Epidermal melanocyte (primary cell): Measurements from ENCODE around the gene TEDDM1.
"Not testable (repeated sequence)": the region's sequence is repeated elsewhere in the genome, so short reads cannot be mapped to it uniquely, and the experiment has no call there.

Source experiments
- DNase-seq: peaks from one replicate; pipeline ENCODE4 v3.0.0; 2011; ENCODE audit warnings: low spot score; ENCODE audit not compliant: insufficient read length

TEDDM1 gene

GRCh38 chr1:182381962-182382819, 18.3 kb downstream of the TEDDM1 start:
- no peak for DNase-seq

GRCh38 chr1:182380199-182380598, 20.3 kb downstream of the TEDDM1 start:
- no peak for DNase-seq

- not testable (repeated sequence) for DNase-seq
Observed at GRCh38 chr1:182379781-182380180, 20.7 kb downstream of the TEDDM1 start.

DNA sequence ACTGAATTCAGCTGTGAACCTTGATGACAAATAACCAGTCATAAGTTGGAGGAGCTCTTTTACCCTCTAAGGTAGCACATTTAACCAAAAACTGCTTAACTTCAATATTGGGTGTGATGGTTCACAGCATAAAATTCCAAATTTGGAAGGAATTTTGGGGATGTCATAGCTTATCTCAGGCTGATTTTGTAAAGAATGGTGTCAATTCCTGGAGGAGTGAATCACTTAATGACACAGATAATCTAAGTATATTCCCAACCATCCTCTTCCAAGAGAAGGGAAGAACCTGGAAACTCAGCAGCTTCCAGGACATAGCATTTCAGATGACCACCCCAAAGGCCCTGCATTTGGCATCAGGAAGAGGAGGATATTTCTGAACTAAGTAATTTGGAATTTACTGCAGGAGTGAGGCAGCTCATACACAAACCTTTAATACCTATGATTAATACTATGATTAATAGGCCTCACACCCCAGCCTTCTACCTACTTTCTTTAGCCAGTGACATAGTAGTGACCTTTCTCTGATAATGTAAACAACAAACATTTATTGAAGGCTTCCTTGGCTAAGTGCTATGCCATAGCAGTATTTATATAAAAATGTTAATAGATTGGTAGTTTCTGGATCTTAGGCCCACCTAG, 23.4 kb downstream of the TEDDM1 start:
- no peak for DNase-seq

DNA sequence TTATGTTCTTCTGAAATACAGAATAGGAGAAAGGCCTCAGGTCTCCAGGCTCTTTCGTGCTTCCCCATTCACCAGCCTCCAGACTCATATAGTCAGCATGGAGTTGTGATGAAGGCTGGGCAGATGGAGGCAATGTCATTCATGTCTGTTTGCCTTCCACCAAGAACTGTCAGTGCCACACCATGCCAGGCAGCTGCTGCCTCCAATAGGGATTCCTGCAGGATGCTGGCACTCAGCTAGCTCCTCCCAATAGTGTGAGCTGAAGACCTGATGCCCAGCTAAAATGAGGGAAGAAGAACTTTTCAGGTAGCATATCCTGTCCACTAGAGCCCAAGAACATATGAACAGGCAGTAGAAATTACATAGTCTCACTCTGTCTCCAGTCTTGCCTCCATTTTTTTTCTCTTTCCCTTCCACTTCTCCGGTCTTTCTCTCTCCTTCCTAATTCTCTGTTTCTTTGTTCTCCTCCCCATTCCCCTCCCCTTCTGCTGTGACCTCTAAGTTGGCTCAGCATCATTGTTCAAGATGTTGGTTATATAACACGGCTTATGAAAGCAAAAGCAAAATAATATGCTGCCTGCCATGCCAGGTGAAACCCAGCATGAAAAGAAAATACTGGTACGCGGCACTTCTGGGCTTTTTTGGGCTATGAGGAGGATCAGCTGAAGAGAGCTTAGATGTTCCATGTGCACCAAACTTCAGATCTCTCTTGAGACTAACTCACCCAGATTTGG, 26.2 kb downstream of the TEDDM1 start:
- DNase-seq = no peak

GRCh38 chr1:182370532-182370931, 29.9 kb downstream of the TEDDM1 start:
- no peak for DNase-seq

DNA sequence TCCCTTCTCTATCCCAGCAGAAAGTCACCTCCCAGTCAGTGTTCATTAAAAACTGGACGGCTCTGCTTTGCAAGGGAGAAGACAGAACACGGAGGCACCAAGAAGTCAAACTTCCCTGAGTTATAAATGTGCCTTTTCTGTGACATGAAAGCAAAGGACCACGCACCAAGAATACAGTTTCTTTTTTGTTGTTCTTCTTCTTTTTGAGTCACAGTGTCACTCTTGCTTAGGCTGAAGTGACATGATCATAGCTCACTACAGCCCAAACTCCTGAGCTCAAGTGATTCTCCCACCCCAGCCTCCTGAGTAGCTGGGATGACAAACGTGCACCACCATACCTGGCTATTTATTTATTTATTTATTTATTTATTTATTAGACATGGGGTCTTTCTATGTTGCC, 31.6 kb downstream of the TEDDM1 start:
- no peak for DNase-seq

DNA sequence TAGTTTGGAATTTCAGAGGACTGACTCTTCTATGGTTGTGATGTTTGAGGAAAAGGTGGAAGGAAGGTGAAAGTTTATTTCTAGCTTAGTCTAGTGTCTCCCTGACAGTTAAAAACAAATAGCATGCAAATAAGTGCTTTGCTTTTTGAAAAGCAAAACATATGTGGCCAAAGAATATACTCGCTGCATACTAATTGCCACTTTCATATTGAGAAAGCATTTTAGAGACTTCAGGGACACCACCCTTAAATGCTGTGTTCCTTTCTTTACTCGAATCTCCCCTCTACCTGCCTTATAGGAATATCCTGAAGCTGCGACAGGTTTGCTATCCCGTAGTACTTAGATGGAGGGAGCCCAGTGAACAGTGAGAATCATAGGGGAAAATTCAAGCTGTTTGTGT, 32.1 kb downstream of the TEDDM1 start:
- no peak for DNase-seq

GRCh38 chr1:182367926-182368325, 32.5 kb downstream of the TEDDM1 start:
- no peak for DNase-seq

GRCh38 chr1:182366596-182366995, 33.9 kb downstream of the TEDDM1 start:
- DNase-seq = no peak

DNA sequence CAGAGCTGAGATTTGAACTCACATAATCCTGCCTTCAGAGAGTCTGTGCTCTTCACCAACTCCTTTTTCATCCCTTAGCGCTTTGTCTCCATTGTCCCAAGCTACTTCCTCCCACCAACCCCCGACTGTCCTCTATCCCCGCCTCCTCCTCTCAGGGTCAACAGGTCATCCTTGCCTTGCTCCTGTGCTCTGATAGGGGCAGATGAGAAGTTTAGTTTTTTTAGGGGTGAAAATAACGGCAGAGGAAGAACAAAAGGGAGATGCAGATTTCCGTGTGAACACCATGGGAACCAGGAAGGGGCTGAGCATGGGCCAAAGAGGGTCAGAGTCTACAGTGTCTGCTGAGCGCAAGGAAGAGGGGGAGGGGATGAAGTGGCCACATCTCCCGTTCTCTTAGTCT, 40.8 kb downstream of the TEDDM1 start:
- no peak for DNase-seq

GRCh38 chr1:182357913-182358312, 42.6 kb downstream of the TEDDM1 start:
- DNase-seq = no peak

GRCh38 chr1:182357171-182357570, 43.3 kb downstream of the TEDDM1 start:
- DNase-seq = no peak

GRCh38 chr1:182355723-182356098, 44.8 kb downstream of the TEDDM1 start:
- no peak for DNase-seq

- no peak for DNase-seq
Observed at GRCh38 chr1:182351790-182352364, 48.6 kb downstream of the TEDDM1 start.

GRCh38 chr1:182350839-182351238, 49.6 kb downstream of the TEDDM1 start:
- DNase-seq = no peak

DNA sequence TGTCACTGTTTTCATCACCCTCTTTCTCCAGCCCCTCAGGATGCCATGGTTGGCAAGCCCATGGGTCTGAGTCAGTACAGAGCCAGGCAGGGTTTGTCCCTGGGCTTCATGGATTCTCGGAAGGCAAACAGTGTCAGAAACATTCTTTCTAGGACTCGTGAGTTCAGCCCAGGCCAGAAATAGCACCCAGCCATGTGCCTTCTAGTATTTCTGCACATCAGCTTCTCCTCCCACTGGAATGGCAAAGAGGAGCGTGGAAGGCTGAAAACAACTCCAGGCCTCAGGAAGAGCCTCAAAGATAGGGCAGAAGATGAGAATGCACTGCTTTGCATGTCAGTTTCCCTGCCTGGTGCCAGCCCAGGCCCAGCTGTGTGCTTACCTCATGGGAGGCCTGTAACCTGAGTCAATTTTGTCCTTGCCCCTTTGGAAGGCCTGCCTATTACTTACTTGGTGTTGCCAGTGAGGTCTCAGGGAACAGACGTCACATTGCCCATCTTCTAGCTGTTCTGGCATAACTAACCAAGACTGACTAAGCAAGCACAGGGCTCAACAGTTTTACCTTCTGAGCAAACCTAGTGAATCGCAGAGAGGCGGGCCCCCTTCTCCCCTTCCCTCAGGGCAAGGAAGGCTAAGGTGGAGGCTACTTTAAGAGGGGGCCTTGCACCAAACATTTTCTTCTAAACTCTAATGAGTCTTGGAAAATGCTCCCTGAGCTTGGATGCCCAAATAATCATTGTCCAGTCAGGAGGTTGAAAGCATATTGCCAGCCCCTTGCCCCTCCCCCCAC, 51.3 kb downstream of the TEDDM1 start:
- no peak for DNase-seq
